ENCODE results near the gene BRD1. TPM values are rescaled to one million over a fixed set of nuclear protein-coding genes. Genes with fewer than 3 reads are reported as not detected.

BRD1 gene
- 10 to 100 TPM; 49.9 to 56.6 TPM for total RNA-seq

GRCh38 chr22:49827853-49828598 is at the start of gene BRD1:
BRD1 (minus strand) TSS chr22:49827873; CDS start chr22:49824317, 3,556 bp downstream.
- H3K4me1 Mint-ChIP-seq = peaks cover 40% of the 10 kb centered on the region
- no peaks in the 10 kb centered on the region for H3K9me3 Mint-ChIP-seq (ENCODE audit: low read depth)
- peaks cover 3% of the 10 kb centered on the region for H3K27me3 Mint-ChIP-seq
- peak; percentile 63 for DNase-seq
- peak within 1 kb of the TSS; percentile 87 for H3K4me3 Mint-ChIP-seq
- ATAC-seq = peak; percentile 71
- CTCF ChIA-PET = interaction anchor here (1.6 kb wide), 1 partner anchor 10 kb away, joined by 4 read pairs; no protein-coding TSS in a partner anchor
- H3K27ac Mint-ChIP-seq = peak within 1 kb of the TSS; percentile 96
- H3K36me3 Mint-ChIP-seq = peaks cover 15% of the 10 kb centered on the region

GRCh38 chr22:49873228-49873940 is 45.7 kb upstream of the BRD1 start:
- peaks cover 61% of the 10 kb centered on the region for H3K36me3 Mint-ChIP-seq
- CTCF ChIA-PET = no interaction called here
- ATAC-seq (no peak), DNase-seq (no peak)
- peaks cover 12% of the 10 kb centered on the region for H3K9me3 Mint-ChIP-seq (ENCODE audit: low read depth)
- H3K4me1 Mint-ChIP-seq = peaks cover 40% of the 10 kb centered on the region
- H3K27ac Mint-ChIP-seq = no peak overlapping the region
- no peak overlapping the region for H3K4me3 Mint-ChIP-seq
- H3K27me3 Mint-ChIP-seq = no peaks in the 10 kb centered on the region

GRCh38 chr22:49872347-49872746 is 44.7 kb upstream of the BRD1 start:
- H3K27ac Mint-ChIP-seq = no peak overlapping the region
- H3K4me1 Mint-ChIP-seq = peaks cover 45% of the 10 kb centered on the region
- H3K4me3 Mint-ChIP-seq = no peak overlapping the region
- no peaks in the 10 kb centered on the region for H3K27me3 Mint-ChIP-seq
- H3K36me3 Mint-ChIP-seq = peaks cover 64% of the 10 kb centered on the region
- DNase-seq (no peak), ATAC-seq (no peak)
- CTCF ChIA-PET = interaction anchor here (0.6 to 1.0 kb wide), 3 partner anchors 8 to 105 kb away, joined by 3 to 4 read pairs (median 4); no protein-coding TSS in a partner anchor
- H3K9me3 Mint-ChIP-seq (ENCODE audit: low read depth) = peaks cover 10% of the 10 kb centered on the region

- Mint-ChIP-seq H3K36me3 (peaks cover 67% of the 10 kb centered on the region), H3K27ac (no peak overlapping the region), H3K9me3 (ENCODE audit: low read depth) (peaks cover 13% of the 10 kb centered on the region), H3K27me3 (no peaks in the 10 kb centered on the region), H3K4me1 (peaks cover 54% of the 10 kb centered on the region), H3K4me3 (no peak overlapping the region)
- CTCF ChIA-PET = interaction anchor here (0.9 to 1.0 kb wide), 2 partner anchors 9 to 104 kb away, joined by 3 to 4 read pairs; no protein-coding TSS in a partner anchor
- no peak for DNase-seq
- ATAC-seq = no peak
Observed at GRCh38 chr22:49871482-49871881, 43.8 kb upstream of the BRD1 start.

- Mint-ChIP-seq H3K4me1 (peaks cover 63% of the 10 kb centered on the region), H3K36me3 (peaks cover 68% of the 10 kb centered on the region), H3K27ac (peak overlapping the region; percentile 72), H3K9me3 (ENCODE audit: low read depth) (peaks cover 22% of the 10 kb centered on the region), H3K27me3 (no peaks in the 10 kb centered on the region), H3K4me3 (no peak overlapping the region)
- CTCF ChIA-PET = interaction anchor here (1.2 to 1.7 kb wide), 2 partner anchors 22 to 44 kb away, joined by 3 to 4 read pairs; no protein-coding TSS in a partner anchor
- peak; percentile 62 for ATAC-seq
- peak; percentile 56 for DNase-seq
Observed at GRCh38 chr22:49869845-49870712, 42.4 kb upstream of the BRD1 start.

- CTCF ChIA-PET = interaction anchor here (1.0 to 1.7 kb wide), 6 partner anchors 8 to 51 kb away, joined by 3 to 6 read pairs (median 4); no protein-coding TSS in a partner anchor
- peak overlapping the region; percentile 41 for H3K27ac Mint-ChIP-seq
- DNase-seq (no peak), ATAC-seq (no peak)
- H3K4me3 Mint-ChIP-seq = no peak overlapping the region
- no peaks in the 10 kb centered on the region for H3K27me3 Mint-ChIP-seq
- peaks cover 68% of the 10 kb centered on the region for H3K36me3 Mint-ChIP-seq
- peaks cover 22% of the 10 kb centered on the region for H3K9me3 Mint-ChIP-seq (ENCODE audit: low read depth)
- peaks cover 63% of the 10 kb centered on the region for H3K4me1 Mint-ChIP-seq
Observed at GRCh38 chr22:49869086-49869830, 41.6 kb upstream of the BRD1 start.

GRCh38 chr22:49867303-49868265 is 39.9 kb upstream of the BRD1 start:
- H3K27ac Mint-ChIP-seq = peak overlapping the region; percentile 73
- H3K9me3 Mint-ChIP-seq (ENCODE audit: low read depth) = peaks cover 22% of the 10 kb centered on the region
- H3K4me1 Mint-ChIP-seq = peaks cover 70% of the 10 kb centered on the region
- CTCF ChIA-PET = interaction anchor here (0.9 to 1.6 kb wide), 7 partner anchors 10 to 52 kb away, joined by 3 to 6 read pairs (median 4); partner anchors contain the start of genes ALG12 and CRELD2
- H3K36me3 Mint-ChIP-seq = peaks cover 68% of the 10 kb centered on the region
- H3K27me3 Mint-ChIP-seq = no peaks in the 10 kb centered on the region
- ATAC-seq (peak; percentile 62), DNase-seq (no peak)
- H3K4me3 Mint-ChIP-seq = no peak overlapping the region

GRCh38 chr22:49866646-49867045 is 39.0 kb upstream of the BRD1 start:
- Mint-ChIP-seq H3K27ac (peak overlapping the region; percentile 77), H3K36me3 (peaks cover 66% of the 10 kb centered on the region), H3K9me3 (ENCODE audit: low read depth) (peaks cover 22% of the 10 kb centered on the region), H3K27me3 (no peaks in the 10 kb centered on the region), H3K4me1 (peaks cover 68% of the 10 kb centered on the region), H3K4me3 (peak overlapping the region; percentile 46)
- CTCF ChIA-PET = no interaction called here
- no peak for ATAC-seq
- DNase-seq = no peak

GRCh38 chr22:49866134-49866533 is 38.5 kb upstream of the BRD1 start:
- H3K4me3 Mint-ChIP-seq = no peak overlapping the region
- peaks cover 22% of the 10 kb centered on the region for H3K9me3 Mint-ChIP-seq (ENCODE audit: low read depth)
- peaks cover 66% of the 10 kb centered on the region for H3K36me3 Mint-ChIP-seq
- CTCF ChIA-PET = no interaction called here
- ATAC-seq (no peak), DNase-seq (no peak)
- peak overlapping the region; percentile 77 for H3K27ac Mint-ChIP-seq
- peaks cover 68% of the 10 kb centered on the region for H3K4me1 Mint-ChIP-seq
- no peaks in the 10 kb centered on the region for H3K27me3 Mint-ChIP-seq

GRCh38 chr22:49865156-49865555 is 37.5 kb upstream of the BRD1 start:
- Mint-ChIP-seq H3K4me3 (no peak overlapping the region), H3K36me3 (peaks cover 62% of the 10 kb centered on the region), H3K27ac (no peak overlapping the region), H3K4me1 (peaks cover 64% of the 10 kb centered on the region), H3K27me3 (no peaks in the 10 kb centered on the region), H3K9me3 (ENCODE audit: low read depth) (peaks cover 22% of the 10 kb centered on the region)
- DNase-seq = no peak
- ATAC-seq = no peak
- CTCF ChIA-PET = no interaction called here

- CTCF ChIA-PET = interaction anchor here (0.7 kb wide), 1 partner anchor 13 kb away, joined by 3 read pairs; no protein-coding TSS in a partner anchor
- DNase-seq (no peak), ATAC-seq (no peak)
- Mint-ChIP-seq H3K27me3 (no peaks in the 10 kb centered on the region), H3K36me3 (peaks cover 51% of the 10 kb centered on the region), H3K27ac (peak overlapping the region; percentile 50), H3K4me1 (peaks cover 55% of the 10 kb centered on the region), H3K9me3 (ENCODE audit: low read depth) (peaks cover 12% of the 10 kb centered on the region), H3K4me3 (no peak overlapping the region)
Observed at GRCh38 chr22:49863931-49864330, 36.3 kb upstream of the BRD1 start.

GRCh38 chr22:49862496-49862776 is 34.8 kb upstream of the BRD1 start:
- peaks cover 49% of the 10 kb centered on the region for H3K4me1 Mint-ChIP-seq
- H3K9me3 Mint-ChIP-seq (ENCODE audit: low read depth) = peaks cover 12% of the 10 kb centered on the region
- ATAC-seq (no peak), DNase-seq (no peak)
- CTCF ChIA-PET = no interaction called here
- no peaks in the 10 kb centered on the region for H3K27me3 Mint-ChIP-seq
- peaks cover 42% of the 10 kb centered on the region for H3K36me3 Mint-ChIP-seq
- no peak overlapping the region for H3K27ac Mint-ChIP-seq
- no peak overlapping the region for H3K4me3 Mint-ChIP-seq
